Eye (tissue), 1 donor: ENCODE measurements around the gene ADGRV1.

ENCODE experiments used
- DNase-seq: peaks from one replicate; pipeline ENCODE4 v3.0.0-alpha.2; 2015

Gene ADGRV1

GRCh38 chr5:91092859-91093783, 534.5 kb downstream of the ADGRV1 start:
- no peak for DNase-seq

- DNase-seq: no peak
Observed at GRCh38 chr5:91095313-91095712, 536.7 kb downstream of the ADGRV1 start.

GRCh38 chr5:91095786-91096385, 537.3 kb downstream of the ADGRV1 start:
- no peak for DNase-seq

- DNase-seq: no peak
Observed at GRCh38 chr5:91098541-91098940, 539.9 kb downstream of the ADGRV1 start.

- DNase-seq: peak; percentile 88
Observed at GRCh38 chr5:91101600-91102379, 543.2 kb downstream of the ADGRV1 start.

- DNase-seq: no peak
Observed at GRCh38 chr5:91103353-91104061, 544.9 kb downstream of the ADGRV1 start.

- no peak for DNase-seq
Observed at GRCh38 chr5:91104062-91104448, 545.5 kb downstream of the ADGRV1 start.

- peak; percentile 12 for DNase-seq
Observed at GRCh38 chr5:91106842-91107511, 548.4 kb downstream of the ADGRV1 start.

GRCh38 chr5:91109634-91110033, 551.0 kb downstream of the ADGRV1 start:
- no peak for DNase-seq

- peak; percentile 42 for DNase-seq
Observed at GRCh38 chr5:91110686-91111085, 552.1 kb downstream of the ADGRV1 start.

GRCh38 chr5:91111473-91112238, 553.1 kb downstream of the ADGRV1 start:
- peak; percentile 50 for DNase-seq

- peak; percentile 24 for DNase-seq
Observed at GRCh38 chr5:91114658-91115057, 556.1 kb downstream of the ADGRV1 start.

GRCh38 chr5:91118354-91118753, 559.8 kb downstream of the ADGRV1 start:
- peak; percentile 56 for DNase-seq

- no peak for DNase-seq
Observed at GRCh38 chr5:91118796-91119195, 560.2 kb downstream of the ADGRV1 start.

- DNase-seq: no peak
Observed at GRCh38 chr5:91119217-91119616, 560.6 kb downstream of the ADGRV1 start.

GRCh38 chr5:91119981-91120850, 561.6 kb downstream of the ADGRV1 start:
- peak; percentile 9 for DNase-seq

- DNase-seq: no peak
Observed at GRCh38 chr5:91121347-91121993, 562.9 kb downstream of the ADGRV1 start.

- no peak for DNase-seq
Observed at GRCh38 chr5:91122651-91123050, 564.1 kb downstream of the ADGRV1 start.

GRCh38 chr5:91123291-91123690, 564.7 kb downstream of the ADGRV1 start:
- no peak for DNase-seq

- no peak for DNase-seq
Observed at GRCh38 chr5:91123901-91124300, 565.3 kb downstream of the ADGRV1 start.
